GM21528 (cell line): ENCODE data around the gene RABGAP1L.
"Not testable (repeated sequence)": the region's sequence is repeated elsewhere in the genome, so short reads cannot be mapped to it uniquely, and the experiment has no call there.

Experiments used
- ATAC-seq: cut with Tn5 transposase; IDR thresholded peaks from one replicate; pipeline ENCODE4 v1.9.1; 2021; ENCODE audit warnings: mild to moderate bottlenecking, moderate library complexity; ENCODE audit not compliant: unreplicated experiment, low FRiP score

RABGAP1L gene

DNA sequence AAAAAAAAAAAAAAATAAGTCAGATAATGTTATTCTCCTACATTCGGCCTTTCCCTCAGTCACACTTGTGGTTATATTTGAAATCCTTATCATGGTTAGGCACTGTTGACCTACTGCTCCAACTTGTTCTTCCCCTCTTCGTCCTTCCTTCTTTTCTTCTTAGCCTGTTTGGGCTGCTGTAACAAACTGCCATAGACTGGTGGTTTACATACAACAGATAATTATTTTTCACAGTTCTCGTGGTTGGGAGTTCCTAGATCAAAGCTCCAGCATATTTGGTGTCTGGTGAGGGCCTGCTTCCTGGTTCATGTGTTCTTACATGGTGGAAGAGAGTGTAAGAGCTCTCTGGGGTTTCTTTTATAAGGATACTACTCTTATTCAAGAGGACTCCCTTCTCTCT, 73.4 kb downstream of the RABGAP1L start:
- no peak for ATAC-seq

DNA sequence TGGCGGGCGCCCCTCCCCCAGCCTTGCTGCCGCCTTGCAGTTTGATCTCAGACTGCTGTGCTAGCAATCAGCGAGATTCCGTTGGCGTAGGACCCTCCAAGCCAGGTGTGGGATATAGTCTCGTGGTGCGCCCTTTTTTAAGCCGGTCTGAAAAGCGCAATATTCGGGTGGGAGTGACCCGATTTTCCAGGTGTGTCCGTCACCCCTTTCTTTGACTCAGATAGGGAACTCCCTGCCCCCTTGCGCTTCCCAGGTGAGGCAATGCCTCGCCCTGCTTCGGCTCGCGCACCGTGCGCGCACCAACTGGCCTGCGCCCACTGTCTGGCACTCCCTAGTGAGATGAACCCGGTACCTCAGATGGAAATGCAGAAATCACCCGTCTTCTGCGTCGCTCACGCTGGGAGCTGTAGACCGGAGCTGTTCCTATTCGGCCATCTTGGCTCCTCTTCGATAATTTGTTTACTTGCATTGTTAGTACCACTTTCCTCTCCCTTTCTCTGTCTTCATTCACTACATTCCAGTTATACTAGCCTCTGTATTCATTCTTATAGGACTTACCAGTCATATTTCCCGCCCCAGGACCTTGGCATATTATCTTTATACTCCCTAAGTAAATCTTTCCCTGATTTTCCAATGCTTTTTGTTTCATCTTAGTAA, 79.7 kb downstream of the RABGAP1L start:
- ATAC-seq, result not testable (repeated sequence)

DNA sequence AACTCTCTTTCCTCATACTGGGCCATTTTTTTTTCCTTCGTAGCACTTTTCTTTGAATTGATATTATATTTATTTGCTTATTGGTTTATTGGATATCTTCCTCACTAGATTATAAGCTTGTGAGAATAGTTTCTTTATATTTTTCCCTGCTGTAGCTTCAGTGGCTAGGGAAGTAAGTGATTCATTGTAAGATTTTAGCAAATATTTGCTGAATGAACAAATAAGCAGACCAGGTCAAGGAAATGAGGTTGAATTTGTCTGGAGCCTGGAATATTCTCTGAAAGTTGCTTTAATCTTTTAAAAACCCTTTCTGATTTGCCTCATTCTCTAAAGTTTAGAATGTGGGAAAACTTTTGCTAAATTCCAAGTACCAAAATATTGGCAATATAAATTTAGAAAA, 80.2 kb downstream of the RABGAP1L start:
- ATAC-seq, result no peak

- no peak for ATAC-seq
These were observed 83.5 kb downstream of the RABGAP1L start for GRCh38 chr1:174242856-174243255.

- no peak for ATAC-seq
These were observed 84.2 kb downstream of the RABGAP1L start for GRCh38 chr1:174243451-174244000.

GRCh38 chr1:174244017-174244416, 84.7 kb downstream of the RABGAP1L start:
- ATAC-seq, result no peak

DNA sequence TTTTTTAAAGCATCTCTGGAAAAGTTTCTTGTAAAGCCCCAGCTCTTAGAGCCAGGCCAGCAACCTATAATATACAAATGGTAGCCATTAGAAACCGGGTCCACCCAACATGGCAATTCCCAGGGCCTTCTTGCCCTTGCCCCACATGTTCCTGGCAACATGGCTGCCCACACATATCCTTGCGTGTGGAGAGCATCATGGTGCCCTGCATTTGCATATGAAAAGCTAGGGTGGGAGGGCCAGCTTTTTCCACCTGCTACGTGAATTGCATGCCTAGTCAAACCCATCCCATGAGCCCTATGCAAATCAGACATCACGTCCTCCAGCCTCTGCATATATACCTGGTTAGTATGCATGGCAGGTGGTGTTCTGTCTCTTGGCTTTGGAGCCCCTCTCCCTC, 88.2 kb downstream of the RABGAP1L start:
- ATAC-seq, result no peak

DNA sequence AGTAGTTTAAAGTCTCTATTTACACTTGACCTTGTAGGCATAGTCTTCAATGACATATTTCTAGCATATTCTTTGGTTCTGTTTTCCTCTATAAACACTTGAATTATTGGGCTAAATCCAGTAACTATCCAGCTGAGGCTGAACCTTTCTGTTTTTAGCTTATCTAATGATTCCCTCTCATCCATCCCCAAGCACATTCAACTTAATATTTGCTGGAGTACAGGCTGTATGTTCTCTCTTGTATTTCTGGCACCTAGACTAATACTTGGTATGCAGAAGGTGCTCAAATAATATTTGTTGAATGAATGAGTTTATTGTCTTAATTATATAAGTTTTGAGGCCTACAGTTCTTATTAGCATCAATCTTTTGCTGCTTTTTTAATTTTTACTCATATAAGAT, 88.7 kb downstream of the RABGAP1L start:
- no peak for ATAC-seq

- ATAC-seq, result not testable (repeated sequence)
These were observed 97.1 kb downstream of the RABGAP1L start for GRCh38 chr1:174256386-174256785.

DNA sequence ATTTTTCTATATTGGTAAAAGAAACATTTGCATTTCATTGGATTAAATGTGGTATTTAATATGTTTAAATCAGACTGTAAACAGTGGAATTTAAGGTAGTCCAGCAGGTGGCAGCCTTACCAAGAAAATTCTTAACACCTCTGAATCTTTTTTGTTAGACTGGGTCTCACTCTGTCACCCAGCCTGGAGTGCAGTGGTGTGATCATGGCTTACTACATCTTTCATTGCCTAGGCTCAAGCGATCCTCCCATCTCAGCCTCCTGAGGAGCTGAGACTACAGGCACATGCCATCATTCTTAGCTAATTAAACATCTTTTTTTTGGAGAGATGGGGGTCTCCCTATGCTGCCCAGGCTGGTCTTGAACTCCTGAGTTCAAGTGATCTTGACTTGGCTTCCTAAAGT, 98.8 kb downstream of the RABGAP1L start:
- ATAC-seq, result no peak

GRCh38 chr1:174262349-174263241, 103.3 kb downstream of the RABGAP1L start:
- ATAC-seq, result no peak

DNA sequence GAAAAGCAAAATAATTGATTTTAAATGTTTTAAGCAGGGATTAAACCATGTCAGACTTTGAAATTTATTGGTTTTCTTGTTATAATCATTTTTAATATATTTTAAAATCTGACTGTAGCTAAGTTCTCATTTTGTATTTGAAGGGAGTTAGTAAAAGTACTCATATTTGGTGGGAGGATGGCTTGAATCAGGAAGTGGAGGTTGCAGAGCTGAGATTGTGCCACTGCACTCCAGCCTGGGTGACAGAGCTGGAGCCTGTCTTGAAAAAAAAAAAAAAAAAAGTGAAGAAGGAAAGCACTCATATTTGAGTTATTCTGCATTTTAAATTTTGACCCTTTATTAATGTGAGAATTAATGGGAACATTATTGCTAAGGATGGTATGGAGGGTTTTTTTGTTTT, 106.0 kb downstream of the RABGAP1L start:
- ATAC-seq, result no peak

DNA sequence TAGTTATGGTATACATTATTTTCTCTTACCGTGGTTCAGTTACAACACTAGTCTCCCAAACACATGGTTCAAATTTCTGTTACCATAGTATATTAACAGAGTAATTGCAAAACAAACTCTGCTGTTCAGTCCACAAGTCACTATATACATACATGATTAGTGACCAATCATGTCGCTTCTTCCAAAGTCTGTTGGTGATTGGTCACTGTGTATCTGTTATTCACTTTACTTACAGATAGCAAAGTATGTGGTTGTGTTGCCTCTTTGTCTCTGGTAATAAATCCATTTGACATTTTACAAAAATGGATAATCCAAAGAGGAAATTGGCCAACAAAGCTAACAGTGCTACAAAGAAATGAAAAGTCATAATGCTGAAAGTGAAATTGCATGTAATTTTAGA, 107.2 kb downstream of the RABGAP1L start:
- ATAC-seq, result no peak

DNA sequence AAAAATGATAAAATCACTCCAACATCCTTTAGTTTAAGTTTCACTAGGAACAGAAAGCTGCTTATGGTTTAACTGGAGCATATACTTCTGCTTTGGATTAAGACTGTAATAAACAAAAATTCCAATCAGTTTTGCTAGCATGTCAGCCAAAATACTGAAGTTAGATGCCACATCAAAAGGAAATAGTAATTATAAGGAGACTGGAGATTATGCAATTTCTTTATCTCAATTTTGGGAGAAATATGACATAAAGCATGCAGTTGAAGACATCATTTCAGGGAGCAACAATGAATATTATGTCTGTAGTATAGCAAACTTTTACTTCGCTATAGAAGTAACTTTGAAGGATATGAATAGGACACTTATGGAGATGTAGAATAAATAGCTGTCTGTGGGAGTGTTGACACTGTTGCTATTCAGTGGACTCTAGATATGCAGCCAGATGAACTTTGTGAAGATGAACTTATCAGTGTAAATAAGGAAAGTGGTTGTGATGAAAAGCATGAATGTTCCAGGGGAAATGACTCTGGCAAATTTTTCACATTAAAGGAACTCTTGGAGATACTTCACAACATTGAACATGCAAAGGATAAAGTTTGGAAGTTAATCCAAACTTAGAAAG, 107.8 kb downstream of the RABGAP1L start:
- no peak for ATAC-seq

GRCh38 chr1:174269989-174270651, 110.8 kb downstream of the RABGAP1L start:
- ATAC-seq, result no peak

- ATAC-seq, result no peak
These were observed 113.9 kb downstream of the RABGAP1L start for GRCh38 chr1:174273190-174273589.

GRCh38 chr1:174273776-174274175, 114.5 kb downstream of the RABGAP1L start:
- no peak for ATAC-seq

GRCh38 chr1:174274452-174274851, 115.1 kb downstream of the RABGAP1L start:
- no peak for ATAC-seq

DNA sequence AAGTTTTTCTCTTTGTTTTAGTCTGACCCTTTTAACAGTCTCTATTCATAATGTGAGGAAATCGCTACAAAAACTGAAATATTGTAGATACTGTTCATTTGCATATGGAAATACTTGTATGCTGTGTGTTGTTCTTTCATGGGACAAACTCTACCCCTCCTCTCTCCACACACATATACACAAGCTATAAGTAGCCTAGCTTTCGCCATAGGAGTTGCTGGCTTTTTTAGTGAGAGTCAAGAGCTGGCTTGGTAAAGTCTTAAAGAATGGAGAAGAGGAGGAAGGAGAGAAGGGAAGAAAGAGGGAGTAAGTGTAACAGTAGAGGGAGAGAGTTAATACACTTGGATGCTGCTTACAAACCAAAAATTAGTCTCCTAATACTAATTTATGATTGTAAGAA, 115.6 kb downstream of the RABGAP1L start:
- no peak for ATAC-seq

- peak; percentile 54 for ATAC-seq
These were observed 116.8 kb downstream of the RABGAP1L start for GRCh38 chr1:174276087-174276486.

- no peak for ATAC-seq
These were observed 124.7 kb downstream of the RABGAP1L start for GRCh38 chr1:174284052-174284451.
